NB4 (cell line): Measurements from ENCODE around the gene RAB20.

ENCODE experiments used
- POLR2A ChIP-seq: IDR thresholded peaks from 2 replicates; pipeline ENCODE4 v1.6.1; 2011; ENCODE audit warnings: mild to moderate bottlenecking; ENCODE audit not compliant: insufficient read length; ENCODE audit errors: extremely low read depth
- TF ChIP-seq, protein P1 (sequence below): IDR thresholded peaks from one replicate; pipeline ENCODE4 v1.5.1; 2012; ENCODE audit warnings: low read depth, low read length
- TF ChIP-seq, protein P2 (sequence below): IDR thresholded peaks from 2 replicates; pipeline ENCODE4 v1.6.1; 2011; ENCODE audit warnings: low read depth, low read length

DNA sequence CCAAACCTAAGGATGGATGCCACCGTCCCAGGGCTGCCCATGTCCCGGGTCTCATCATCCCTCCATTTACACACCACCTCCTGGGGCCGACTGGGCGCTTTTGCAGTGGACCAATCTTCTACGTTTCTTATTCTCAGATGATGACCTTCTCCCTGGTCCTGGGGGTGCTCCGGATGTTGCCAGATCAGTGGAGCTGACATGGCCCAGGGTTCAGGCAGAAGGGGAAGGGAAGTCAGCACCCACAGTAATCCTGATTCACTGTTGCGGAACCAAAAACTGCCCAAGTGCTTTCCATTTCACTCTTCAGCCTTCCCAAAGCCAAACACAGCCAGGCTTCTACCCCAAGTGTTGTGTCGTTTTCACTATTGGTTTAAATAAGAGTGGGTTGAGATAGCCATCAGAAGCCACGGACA is 29.8 kb downstream of the RAB20 start:
- TF ChIP-seq, protein P1, sequence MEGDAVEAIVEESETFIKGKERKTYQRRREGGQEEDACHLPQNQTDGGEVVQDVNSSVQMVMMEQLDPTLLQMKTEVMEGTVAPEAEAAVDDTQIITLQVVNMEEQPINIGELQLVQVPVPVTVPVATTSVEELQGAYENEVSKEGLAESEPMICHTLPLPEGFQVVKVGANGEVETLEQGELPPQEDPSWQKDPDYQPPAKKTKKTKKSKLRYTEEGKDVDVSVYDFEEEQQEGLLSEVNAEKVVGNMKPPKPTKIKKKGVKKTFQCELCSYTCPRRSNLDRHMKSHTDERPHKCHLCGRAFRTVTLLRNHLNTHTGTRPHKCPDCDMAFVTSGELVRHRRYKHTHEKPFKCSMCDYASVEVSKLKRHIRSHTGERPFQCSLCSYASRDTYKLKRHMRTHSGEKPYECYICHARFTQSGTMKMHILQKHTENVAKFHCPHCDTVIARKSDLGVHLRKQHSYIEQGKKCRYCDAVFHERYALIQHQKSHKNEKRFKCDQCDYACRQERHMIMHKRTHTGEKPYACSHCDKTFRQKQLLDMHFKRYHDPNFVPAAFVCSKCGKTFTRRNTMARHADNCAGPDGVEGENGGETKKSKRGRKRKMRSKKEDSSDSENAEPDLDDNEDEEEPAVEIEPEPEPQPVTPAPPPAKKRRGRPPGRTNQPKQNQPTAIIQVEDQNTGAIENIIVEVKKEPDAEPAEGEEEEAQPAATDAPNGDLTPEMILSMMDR = no peak
- no peak for TF ChIP-seq POLR2A
- TF ChIP-seq, protein P2, sequence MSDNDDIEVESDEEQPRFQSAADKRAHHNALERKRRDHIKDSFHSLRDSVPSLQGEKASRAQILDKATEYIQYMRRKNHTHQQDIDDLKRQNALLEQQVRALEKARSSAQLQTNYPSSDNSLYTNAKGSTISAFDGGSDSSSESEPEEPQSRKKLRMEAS = no peak
